OCI-LY7 (cell line): ENCODE data around the gene ARHGAP4. TPM values are rescaled to one million over a fixed set of nuclear protein-coding genes. Genes with fewer than 3 reads are reported as not detected.

Source experiments
- BruUV-seq: library from RNA; stranded (reverse); fragments of 400-500 nt; replicated peaks from 2 replicates; lab custom pipeline; 2021; lab: Mats Ljungman, UMichigan
- CTCF ChIA-PET: fragments of 300-600 bp; sonication (Branson Sonifier 250); formaldehyde crosslinking; loops from one replicate; lab custom pipeline; 2022; ENCODE audit warnings: antibody characterized with exemption; ENCODE audit not compliant: unreplicated experiment; lab: Charles Lee
- POLR2A ChIA-PET: fragments of 300-600 bp; sonication (Branson Sonifier 250); formaldehyde crosslinking; loops from one replicate; lab custom pipeline; 2022; ENCODE audit warnings: antibody characterized with exemption; lab: Charles Lee
- DNase-seq: peaks from one replicate; pipeline ENCODE4 v3.0.0-alpha.2; 2015; ENCODE audit warnings: low spot score
- H2AFZ ChIP-seq: fragments of 200-600 bp; sonication (generic), shearing (Covaris generic); 2 replicates; pipeline ENCODE4 v1.6.1; 2014; ENCODE audit warnings: mild to moderate bottlenecking, antibody characterized with exemption, low read length, moderate library complexity
- H3K27ac ChIP-seq: fragments of 200-600 bp; sonication (generic); 2 replicates; pipeline ENCODE4 v1.5.1; 2014; ENCODE audit warnings: mixed run types, low read depth, mild to moderate bottlenecking, moderate library complexity, low read length, inconsistent platforms; ENCODE audit not compliant: poor library complexity, severe bottlenecking
- H3K36me3 ChIP-seq: fragments of 200-600 bp; sonication (generic); 2 replicates; pipeline ENCODE4 v1.6.1; 2014; ENCODE audit warnings: mild to moderate bottlenecking, antibody characterized with exemption, low read length, moderate library complexity, mixed read lengths; ENCODE audit not compliant: insufficient read depth
- H3K4me1 ChIP-seq: fragments of 200-600 bp; sonication (generic); 2 replicates; pipeline ENCODE4 v1.5.1; 2014; ENCODE audit warnings: mild to moderate bottlenecking, low read length; ENCODE audit not compliant: insufficient read depth, poor library complexity, severe bottlenecking
- H3K4me2 ChIP-seq: fragments of 200-600 bp; sonication (generic); 2 replicates; pipeline ENCODE4 v1.6.1; 2014; ENCODE audit warnings: mild to moderate bottlenecking, low read length
- H3K4me3 ChIP-seq: fragments of 200-600 bp; sonication (generic); 2 replicates; pipeline ENCODE4 v1.5.1; 2014; ENCODE audit warnings: mild to moderate bottlenecking, low read depth, low read length; ENCODE audit not compliant: poor library complexity, severe bottlenecking
- H3K79me2 ChIP-seq: fragments of 200-600 bp; sonication (generic); 2 replicates; pipeline ENCODE4 v1.6.1; 2016; ENCODE audit warnings: low read depth, mild to moderate bottlenecking, low read length, moderate library complexity, mixed read lengths; ENCODE audit not compliant: insufficient read depth
- H3K9me2 ChIP-seq: fragments of 200-600 bp; sonication (generic); 2 replicates; pipeline ENCODE4 v1.6.1; 2016; ENCODE audit warnings: mild to moderate bottlenecking, low read length, mixed read lengths; ENCODE audit not compliant: insufficient read depth
- H3K9me3 ChIP-seq: fragments of 200-600 bp; sonication (generic); 2 replicates; pipeline ENCODE4 v1.6.1; 2014; ENCODE audit warnings: mild to moderate bottlenecking, mixed run types, low read length, mixed read lengths
- H4K20me1 ChIP-seq: fragments of 200-600 bp; sonication (generic); 2 replicates; pipeline ENCODE4 v1.6.1; 2014; ENCODE audit warnings: mild to moderate bottlenecking, antibody characterized with exemption, low read length, moderate library complexity, mixed read lengths; ENCODE audit not compliant: insufficient read depth
- EZH2phosphoT487 ChIP-seq: fragments of 200-600 bp; sonication (generic); IDR thresholded peaks from 2 replicates; pipeline ENCODE4 v1.6.1; 2018; ENCODE audit warnings: low read depth, borderline replicate concordance, mild to moderate bottlenecking, mixed run types, antibody characterized with exemption, low read length, moderate library complexity, mixed read lengths
- intact Hi-C: fragments of 100-400 bp; cut with micrococcal nuclease; formaldehyde crosslinking; loops from one replicate; pipeline ENCODE4 v1.10.0; 2022; ENCODE audit not compliant: unreplicated experiment
- total RNA-seq, 2 experiments: library from RNA; depleted of rRNA in 1 of 2; stranded (reverse); fragments of >200 nt in 1 of 2; shearing (Covaris generic) in 1 of 2; gene quantifications; 2 replicates each; pipeline ENCODE4 v1.2.3, GENCODE V29; 2014 to 2022
- TF ChIP-seq, protein P1 (sequence below): fragments of 200-600 bp; sonication (generic); conservative IDR thresholded peaks from 2 replicates; pipeline ENCODE4 v1.5.1; 2014; ENCODE audit warnings: mild to moderate bottlenecking, antibody characterized with exemption, low read length, moderate library complexity, mixed read lengths

Gene ARHGAP4
- total RNA-seq, 2 experiments from 2014 or later = 126 to 128 TPM

- peaks cover 9% of the 10 kb centered on the region for H3K36me3 ChIP-seq
- H3K9me2 ChIP-seq = no peaks in the 10 kb centered on the region
- ChIA-PET CTCF (interaction anchor here (0.6 kb wide), 1 partner anchor 399 kb away, joined by 4 read pairs; no protein-coding TSS in a partner anchor), POLR2A (interaction anchor here (0.6 kb wide), 1 partner anchor 317 kb away, joined by 3 read pairs; no protein-coding TSS in a partner anchor)
- no TSS peak for BruUV-seq
- no peaks in the 10 kb centered on the region for H4K20me1 ChIP-seq
- TF ChIP-seq, protein P1, sequence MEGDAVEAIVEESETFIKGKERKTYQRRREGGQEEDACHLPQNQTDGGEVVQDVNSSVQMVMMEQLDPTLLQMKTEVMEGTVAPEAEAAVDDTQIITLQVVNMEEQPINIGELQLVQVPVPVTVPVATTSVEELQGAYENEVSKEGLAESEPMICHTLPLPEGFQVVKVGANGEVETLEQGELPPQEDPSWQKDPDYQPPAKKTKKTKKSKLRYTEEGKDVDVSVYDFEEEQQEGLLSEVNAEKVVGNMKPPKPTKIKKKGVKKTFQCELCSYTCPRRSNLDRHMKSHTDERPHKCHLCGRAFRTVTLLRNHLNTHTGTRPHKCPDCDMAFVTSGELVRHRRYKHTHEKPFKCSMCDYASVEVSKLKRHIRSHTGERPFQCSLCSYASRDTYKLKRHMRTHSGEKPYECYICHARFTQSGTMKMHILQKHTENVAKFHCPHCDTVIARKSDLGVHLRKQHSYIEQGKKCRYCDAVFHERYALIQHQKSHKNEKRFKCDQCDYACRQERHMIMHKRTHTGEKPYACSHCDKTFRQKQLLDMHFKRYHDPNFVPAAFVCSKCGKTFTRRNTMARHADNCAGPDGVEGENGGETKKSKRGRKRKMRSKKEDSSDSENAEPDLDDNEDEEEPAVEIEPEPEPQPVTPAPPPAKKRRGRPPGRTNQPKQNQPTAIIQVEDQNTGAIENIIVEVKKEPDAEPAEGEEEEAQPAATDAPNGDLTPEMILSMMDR = no peak
- H3K4me2 ChIP-seq = no peak overlapping the region
- no peaks in the 10 kb centered on the region for H3K9me3 ChIP-seq
- H3K4me3 ChIP-seq = no peak overlapping the region
- H3K27ac ChIP-seq = no peak overlapping the region
- no peak for DNase-seq
- peaks cover 11% of the 10 kb centered on the region for H3K4me1 ChIP-seq
- no peak overlapping the region for H2AFZ ChIP-seq
- no peaks in the 10 kb centered on the region for H3K79me2 ChIP-seq
- intact Hi-C loops = no loop called here
Observed at GRCh38 chrX:153908219-153908860, 17.7 kb downstream of the ARHGAP4 start.

- TF ChIP-seq, protein P1 = no peak
- DNase-seq = no peak
- intact Hi-C loops = no loop called here
- Histone ChIP-seq H3K27ac (no peak overlapping the region), H3K4me1 (peaks cover 20% of the 10 kb centered on the region), H2AFZ (no peak overlapping the region), H4K20me1 (no peaks in the 10 kb centered on the region), H3K9me3 (no peaks in the 10 kb centered on the region), H3K4me2 (no peak overlapping the region), H3K36me3 (peaks cover 4% of the 10 kb centered on the region), H3K9me2 (no peaks in the 10 kb centered on the region), H3K79me2 (no peaks in the 10 kb centered on the region), H3K4me3 (no peak overlapping the region)
- no TSS peak for BruUV-seq
- ChIA-PET POLR2A (no interaction called here), CTCF (no interaction called here)
Observed at GRCh38 chrX:153907456-153907855, 18.6 kb downstream of the ARHGAP4 start.

DNA sequence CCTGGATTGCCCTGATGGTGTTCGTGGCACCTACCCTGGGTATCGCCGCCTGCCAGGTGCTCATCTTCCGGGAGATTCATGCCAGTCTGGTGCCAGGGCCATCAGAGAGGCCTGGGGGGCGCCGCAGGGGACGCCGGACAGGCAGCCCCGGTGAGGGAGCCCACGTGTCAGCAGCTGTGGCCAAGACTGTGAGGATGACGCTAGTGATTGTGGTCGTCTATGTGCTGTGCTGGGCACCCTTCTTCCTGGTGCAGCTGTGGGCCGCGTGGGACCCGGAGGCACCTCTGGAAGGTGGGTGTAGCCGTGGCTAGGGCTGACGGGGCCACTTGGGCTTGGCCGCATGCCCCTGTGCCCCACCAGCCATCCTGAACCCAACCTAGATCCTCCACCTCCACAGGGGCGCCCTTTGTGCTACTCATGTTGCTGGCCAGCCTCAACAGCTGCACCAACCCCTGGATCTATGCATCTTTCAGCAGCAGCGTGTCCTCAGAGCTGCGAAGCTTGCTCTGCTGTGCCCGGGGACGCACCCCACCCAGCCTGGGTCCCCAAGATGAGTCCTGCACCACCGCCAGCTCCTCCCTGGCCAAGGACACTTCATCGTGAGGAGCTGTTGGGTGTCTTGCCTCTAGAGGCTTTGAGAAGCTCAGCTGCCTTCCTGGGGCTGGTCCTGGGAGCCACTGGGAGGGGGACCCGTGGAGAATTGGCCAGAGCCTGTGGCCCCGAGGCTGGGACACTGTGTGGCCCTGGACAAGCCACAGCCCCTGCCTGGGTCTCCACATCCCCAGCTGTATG, 19.7 kb downstream of the ARHGAP4 start:
- Histone ChIP-seq H3K36me3 (no peaks in the 10 kb centered on the region; the same call in 1 of the 2 replicates), H3K4me3 (no peak overlapping the region), H4K20me1 (no peaks in the 10 kb centered on the region), H3K9me2 (no peaks in the 10 kb centered on the region), H3K4me2 (no peak overlapping the region), H3K4me1 (peaks cover 31% of the 10 kb centered on the region), H3K79me2 (no peaks in the 10 kb centered on the region), H3K9me3 (no peaks in the 10 kb centered on the region), H2AFZ (no peak overlapping the region), H3K27ac (no peak overlapping the region)
- CTCF ChIA-PET = no interaction called here
- TF ChIP-seq, protein P1 = no peak
- no peak for TF ChIP-seq EZH2phosphoT487
- BruUV-seq = no TSS peak
- no peak for DNase-seq
- intact Hi-C loops = no loop called here
- POLR2A ChIA-PET = no interaction called here
